Erythroblast (primary cell): ENCODE measurements around the gene TNRC6A.

Experiments
- DNase-seq, 2 experiments: peaks; one replicate each; lab custom pipeline; 2025; lab: John Stamatoyannopoulos, UW
- GATA1 ChIP-seq: IDR thresholded peaks from 2 replicates; pipeline ENCODE4 v1.6.1; 2011; ENCODE audit warnings: low read depth, mild to moderate bottlenecking, control low read depth, low read length, moderate library complexity
- POLR2A ChIP-seq: IDR thresholded peaks from 2 replicates; pipeline ENCODE4 v1.6.1; 2011; ENCODE audit warnings: mild to moderate bottlenecking, low read length

TNRC6A gene

DNA sequence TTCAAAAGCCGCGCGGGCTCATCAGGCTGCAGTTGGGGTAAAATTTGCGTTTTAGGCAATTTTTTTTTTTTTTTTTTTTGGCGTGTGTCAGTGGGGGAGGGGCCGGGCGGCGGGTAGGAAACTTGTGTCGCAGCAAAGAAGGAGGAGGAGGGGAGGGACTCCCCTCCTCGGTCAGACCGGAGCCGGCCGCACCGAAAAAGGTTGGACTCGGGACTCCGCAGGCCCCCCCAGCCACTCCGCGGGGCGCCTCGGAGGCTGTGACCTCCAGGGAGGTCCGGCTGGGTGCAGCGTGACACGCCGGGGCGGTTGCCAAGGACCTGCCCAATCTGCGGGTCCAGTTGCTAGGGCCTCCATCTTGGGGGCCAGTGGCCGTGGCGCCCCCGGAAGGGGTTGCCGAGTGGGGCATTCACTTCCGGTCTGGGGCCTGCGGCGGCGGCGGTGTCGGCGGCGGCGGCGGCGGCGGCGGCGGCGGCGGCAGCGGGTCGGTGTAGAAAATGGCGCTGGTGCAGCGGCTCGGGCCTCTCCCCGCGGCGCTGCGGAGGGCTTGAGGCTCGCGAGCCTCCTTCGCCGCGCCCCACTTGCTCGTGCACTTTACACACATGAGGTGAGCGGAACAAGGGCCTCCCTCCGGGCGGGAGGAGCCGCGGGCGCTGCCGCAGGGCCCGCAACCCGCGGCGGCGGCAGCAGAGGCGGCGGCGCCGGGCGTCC, at the start of gene TNRC6A:
TSS of gene TNRC6A (plus strand) at position 409 of the 708 bp plus-strand sequence. CDS start at position 600, 191 bp downstream.
- peak; percentile 92 to 93 for DNase-seq
- TF ChIP-seq POLR2A: peak; percentile 62
- no peak for TF ChIP-seq GATA1

- no peak for DNase-seq
Measured at GRCh38 chr16:24681793-24682192, 47.7 kb upstream of the TNRC6A start.

DNA sequence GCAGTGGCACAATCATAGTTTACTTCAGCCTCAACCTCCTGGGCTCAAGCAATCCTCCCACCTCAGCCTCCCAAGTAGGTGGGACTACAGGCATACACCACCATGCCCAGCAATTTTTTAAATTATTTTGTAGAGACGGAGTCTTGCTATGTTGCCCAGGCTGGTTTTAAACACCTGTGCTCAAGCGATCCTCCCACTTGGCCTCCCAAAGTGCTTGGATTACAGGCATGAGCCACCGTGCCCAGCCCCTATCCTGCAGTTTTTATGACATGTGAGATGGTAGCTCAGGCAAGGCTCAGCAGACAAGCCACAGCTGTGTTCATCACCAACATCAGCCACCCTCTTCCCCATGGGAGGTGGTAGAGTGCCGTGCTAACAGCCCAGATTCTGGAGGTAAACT, 46.2 kb upstream of the TNRC6A start:
- no peak for DNase-seq
- no peak for TF ChIP-seq POLR2A
- no peak for TF ChIP-seq GATA1

More at GRCh38 chr16:24681793-24682192, 47.7 kb upstream of the TNRC6A start:
- TF ChIP-seq GATA1 (no peak), POLR2A (no peak)

DNA sequence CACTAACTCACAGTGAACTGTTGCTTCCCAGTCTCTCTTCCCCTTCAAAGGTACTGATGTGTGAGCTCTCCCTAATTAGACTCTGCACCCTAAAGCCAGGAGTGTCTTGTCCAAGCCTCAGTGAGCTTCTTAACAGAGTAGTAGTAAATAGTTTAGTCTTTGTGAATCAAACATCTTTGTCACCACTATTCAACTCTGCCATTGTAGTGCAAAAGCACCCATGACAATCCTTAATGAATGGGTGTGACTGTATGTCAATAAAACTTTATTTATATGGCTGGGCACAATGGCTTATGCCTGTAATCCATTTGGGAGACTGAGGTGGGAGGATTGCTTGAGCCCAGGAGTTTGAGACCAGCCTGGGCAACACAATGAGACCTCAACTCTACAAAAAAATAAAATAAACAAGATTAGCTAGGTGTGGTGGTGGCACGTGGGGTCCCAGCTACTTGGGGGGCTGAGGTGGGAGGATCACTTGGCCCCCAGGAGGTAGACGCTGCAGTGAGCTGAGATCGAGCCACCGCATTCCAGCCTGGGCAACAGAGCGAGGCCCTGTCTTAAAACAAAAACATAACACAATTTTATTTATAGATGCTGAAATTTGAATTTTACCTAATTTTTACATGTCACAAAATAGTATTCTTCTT, 45.5 kb upstream of the TNRC6A start:
- no peak for DNase-seq
- no peak for TF ChIP-seq POLR2A
- no peak for TF ChIP-seq GATA1

- TF ChIP-seq POLR2A: no peak
- DNase-seq: no peak
Measured at GRCh38 chr16:24685539-24686432, 43.7 kb upstream of the TNRC6A start.

DNA sequence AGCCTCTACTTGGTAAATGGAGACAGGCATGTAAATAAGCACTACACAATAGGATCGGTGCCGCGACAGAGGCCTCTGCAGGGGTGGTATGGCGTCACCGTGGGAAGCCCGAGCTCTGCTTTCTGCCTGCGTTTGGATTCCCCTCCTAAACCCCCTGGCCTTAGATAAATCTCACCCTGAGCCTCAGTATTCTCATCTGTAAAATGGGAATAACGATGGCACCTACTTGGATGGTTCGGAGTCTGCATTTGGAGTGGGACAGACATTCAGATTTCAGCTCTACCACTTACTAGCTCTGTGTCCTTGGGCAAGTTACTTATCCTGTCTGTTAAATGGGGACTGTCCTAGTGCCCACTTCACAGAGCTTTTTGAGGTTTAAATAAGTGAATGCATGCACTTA, 42.8 kb upstream of the TNRC6A start:
- no peak for TF ChIP-seq POLR2A
- TF ChIP-seq GATA1: no peak
- DNase-seq: no peak

DNA sequence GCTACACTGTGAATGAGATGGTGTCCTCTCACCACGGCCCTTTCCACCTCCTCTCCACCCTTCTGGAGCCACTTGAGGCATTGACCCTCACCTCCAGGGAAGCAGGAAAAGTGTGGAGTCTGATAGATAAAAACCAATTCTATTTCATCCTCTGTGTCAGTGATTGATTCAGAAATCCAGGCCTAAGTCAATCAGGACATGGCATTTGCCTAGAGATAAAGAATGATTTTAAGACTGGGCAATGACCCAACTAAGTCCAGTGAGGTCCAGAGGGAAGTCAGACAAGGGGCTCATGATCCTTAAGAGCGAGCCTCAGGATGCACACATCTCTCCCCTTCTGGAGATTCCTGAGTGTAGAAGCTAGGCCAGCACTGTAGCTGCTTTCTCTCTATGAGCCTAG, 41.1 kb upstream of the TNRC6A start:
- TF ChIP-seq GATA1 (no peak), POLR2A (no peak)
- no peak for DNase-seq

GRCh38 chr16:24689128-24689527, 40.3 kb upstream of the TNRC6A start:
- TF ChIP-seq GATA1 (no peak), POLR2A (no peak)
- peak; percentile 36 to 42 for DNase-seq

DNA sequence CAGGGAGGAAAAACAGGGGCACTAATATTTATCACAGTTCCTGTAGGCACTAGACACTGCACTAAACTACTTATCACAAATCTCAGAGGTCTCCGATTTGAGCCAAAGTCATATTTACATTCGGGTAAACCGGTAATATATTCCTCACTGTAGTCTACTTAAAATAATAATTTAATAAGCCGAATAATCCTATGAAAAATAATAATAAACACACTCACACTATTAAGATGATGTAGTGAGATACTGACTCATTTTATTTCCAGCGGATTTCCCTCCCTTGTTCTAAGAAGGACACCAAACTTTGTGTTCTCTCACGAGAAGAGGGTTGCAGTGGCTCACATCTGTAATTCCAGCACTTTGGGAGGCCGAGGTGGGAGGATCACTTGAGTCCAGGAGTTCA, 36.6 kb upstream of the TNRC6A start:
- no peak for DNase-seq
- TF ChIP-seq GATA1 (no peak), POLR2A (no peak)

DNA sequence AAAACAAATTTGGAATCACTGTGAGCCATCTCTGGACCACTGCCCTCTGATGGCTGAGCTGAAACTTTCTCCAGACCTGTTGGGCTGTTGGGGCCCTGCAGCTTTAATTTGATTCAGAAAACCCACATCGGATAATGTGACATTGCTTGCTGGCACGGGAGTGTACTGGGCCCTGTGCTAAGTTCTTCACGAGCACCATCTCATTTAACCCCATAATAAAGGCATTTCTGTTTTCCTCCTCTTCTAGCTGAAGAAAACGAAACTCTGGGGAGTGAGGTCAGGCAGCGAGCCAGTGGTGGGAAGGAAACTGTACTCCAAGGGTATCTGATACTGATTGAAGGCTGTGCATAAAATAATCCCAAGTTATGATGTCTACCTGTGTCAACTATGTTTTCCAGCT, 34.5 kb upstream of the TNRC6A start:
- no peak for TF ChIP-seq POLR2A
- no peak for TF ChIP-seq GATA1
- DNase-seq: no peak

DNA sequence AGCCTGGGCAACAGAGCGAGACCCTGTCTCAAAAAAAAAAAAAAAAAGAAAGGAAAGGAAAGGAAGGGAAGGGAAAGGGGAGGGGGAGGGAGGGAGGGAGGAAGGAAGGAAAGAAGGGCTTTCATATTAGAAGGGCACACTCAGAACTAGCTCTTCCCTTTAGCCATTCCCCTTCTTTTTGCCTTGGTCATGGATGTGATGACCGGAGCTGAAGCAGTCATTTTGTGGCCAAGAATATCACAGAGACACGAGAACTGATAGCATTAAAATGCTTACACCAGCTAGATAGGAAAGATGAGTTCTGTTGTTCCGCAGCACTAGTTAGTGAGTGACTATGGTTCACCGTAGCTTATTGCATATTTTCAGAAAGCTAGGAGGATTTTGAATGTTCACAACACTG, 32.8 kb upstream of the TNRC6A start:
- DNase-seq: no peak
- TF ChIP-seq POLR2A (no peak), GATA1 (no peak)

DNA sequence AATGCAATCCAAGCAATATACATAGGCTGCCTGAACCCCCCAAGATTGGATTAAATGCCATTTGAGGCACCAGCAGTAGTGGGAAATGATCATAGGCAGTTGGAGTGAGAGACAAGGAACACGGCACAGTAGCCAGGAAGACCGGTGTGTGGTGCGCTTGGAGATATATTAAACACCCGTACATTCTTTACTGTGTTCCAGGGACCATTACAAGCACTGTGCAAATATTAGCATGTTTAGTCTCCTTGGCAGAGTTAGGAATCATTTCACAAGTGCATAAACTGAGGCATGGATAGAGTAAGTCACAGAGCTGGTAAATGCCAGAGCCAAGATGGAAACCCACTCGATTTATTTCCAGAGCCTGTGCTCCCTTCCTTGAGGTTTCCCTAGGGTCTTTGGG, 31.1 kb upstream of the TNRC6A start:
- no peak for DNase-seq
- no peak for TF ChIP-seq POLR2A
- no peak for TF ChIP-seq GATA1

DNA sequence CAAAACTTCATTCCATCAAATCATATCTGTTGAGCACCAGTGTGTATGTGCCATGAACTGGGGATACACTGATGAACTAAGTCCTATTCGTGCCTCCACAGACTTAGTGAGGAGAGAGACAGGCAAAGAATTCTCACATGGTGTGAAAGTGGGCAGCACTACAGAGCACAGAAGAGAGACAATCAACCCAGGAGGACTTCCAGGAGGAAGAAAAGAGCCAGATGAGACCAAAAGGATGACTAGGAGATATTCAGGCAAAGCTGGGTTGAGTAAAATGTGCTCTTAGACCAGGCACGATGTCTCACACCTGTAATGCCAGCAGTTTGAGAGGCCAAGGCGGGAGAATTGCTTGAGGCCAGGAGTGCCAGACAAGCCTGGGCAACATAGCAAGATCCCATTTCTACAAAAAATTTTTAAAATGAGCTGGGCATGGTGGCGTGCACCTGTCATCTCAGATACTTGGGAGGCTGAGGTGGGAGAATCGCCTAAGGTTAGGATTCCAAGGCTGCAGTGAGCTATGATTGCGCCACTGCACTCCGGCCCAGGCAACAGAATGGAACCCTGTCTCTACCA, 30.2 kb upstream of the TNRC6A start:
- no peak for TF ChIP-seq POLR2A
- no peak for TF ChIP-seq GATA1
- DNase-seq: no peak
